ENCODE measurements around the gene SPEM3.

Gene SPEM3

GRCh38 chr17:7409716-7410115, 18.9 kb upstream of the SPEM3 start:
- H3K27ac ChIP-seq (replicated peaks) = no peak overlapping the region
- peaks cover 2% of the 10 kb centered on the region for H3K27me3 ChIP-seq (ENCODE audit: insufficient read depth, poor library complexity, severe bottlenecking)
- TF ChIP-seq SPI1 (IDR thresholded peaks at IDR 0.05; ENCODE audit: borderline replicate concordance, low read depth) = no peak
- TF ChIP-seq, protein P1, sequence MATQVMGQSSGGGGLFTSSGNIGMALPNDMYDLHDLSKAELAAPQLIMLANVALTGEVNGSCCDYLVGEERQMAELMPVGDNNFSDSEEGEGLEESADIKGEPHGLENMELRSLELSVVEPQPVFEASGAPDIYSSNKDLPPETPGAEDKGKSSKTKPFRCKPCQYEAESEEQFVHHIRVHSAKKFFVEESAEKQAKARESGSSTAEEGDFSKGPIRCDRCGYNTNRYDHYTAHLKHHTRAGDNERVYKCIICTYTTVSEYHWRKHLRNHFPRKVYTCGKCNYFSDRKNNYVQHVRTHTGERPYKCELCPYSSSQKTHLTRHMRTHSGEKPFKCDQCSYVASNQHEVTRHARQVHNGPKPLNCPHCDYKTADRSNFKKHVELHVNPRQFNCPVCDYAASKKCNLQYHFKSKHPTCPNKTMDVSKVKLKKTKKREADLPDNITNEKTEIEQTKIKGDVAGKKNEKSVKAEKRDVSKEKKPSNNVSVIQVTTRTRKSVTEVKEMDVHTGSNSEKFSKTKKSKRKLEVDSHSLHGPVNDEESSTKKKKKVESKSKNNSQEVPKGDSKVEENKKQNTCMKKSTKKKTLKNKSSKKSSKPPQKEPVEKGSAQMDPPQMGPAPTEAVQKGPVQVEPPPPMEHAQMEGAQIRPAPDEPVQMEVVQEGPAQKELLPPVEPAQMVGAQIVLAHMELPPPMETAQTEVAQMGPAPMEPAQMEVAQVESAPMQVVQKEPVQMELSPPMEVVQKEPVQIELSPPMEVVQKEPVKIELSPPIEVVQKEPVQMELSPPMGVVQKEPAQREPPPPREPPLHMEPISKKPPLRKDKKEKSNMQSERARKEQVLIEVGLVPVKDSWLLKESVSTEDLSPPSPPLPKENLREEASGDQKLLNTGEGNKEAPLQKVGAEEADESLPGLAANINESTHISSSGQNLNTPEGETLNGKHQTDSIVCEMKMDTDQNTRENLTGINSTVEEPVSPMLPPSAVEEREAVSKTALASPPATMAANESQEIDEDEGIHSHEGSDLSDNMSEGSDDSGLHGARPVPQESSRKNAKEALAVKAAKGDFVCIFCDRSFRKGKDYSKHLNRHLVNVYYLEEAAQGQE (IDR thresholded peaks at IDR 0.05; ENCODE audit: insufficient replicate concordance, low read depth) = no peak
- no peak for TF ChIP-seq POLR2AphosphoS5 (IDR thresholded peaks at IDR 0.05; ENCODE audit: low read depth)
- TF ChIP-seq, protein P2, sequence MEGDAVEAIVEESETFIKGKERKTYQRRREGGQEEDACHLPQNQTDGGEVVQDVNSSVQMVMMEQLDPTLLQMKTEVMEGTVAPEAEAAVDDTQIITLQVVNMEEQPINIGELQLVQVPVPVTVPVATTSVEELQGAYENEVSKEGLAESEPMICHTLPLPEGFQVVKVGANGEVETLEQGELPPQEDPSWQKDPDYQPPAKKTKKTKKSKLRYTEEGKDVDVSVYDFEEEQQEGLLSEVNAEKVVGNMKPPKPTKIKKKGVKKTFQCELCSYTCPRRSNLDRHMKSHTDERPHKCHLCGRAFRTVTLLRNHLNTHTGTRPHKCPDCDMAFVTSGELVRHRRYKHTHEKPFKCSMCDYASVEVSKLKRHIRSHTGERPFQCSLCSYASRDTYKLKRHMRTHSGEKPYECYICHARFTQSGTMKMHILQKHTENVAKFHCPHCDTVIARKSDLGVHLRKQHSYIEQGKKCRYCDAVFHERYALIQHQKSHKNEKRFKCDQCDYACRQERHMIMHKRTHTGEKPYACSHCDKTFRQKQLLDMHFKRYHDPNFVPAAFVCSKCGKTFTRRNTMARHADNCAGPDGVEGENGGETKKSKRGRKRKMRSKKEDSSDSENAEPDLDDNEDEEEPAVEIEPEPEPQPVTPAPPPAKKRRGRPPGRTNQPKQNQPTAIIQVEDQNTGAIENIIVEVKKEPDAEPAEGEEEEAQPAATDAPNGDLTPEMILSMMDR (IDR thresholded peaks at IDR 0.05; ENCODE audit: insufficient read depth, low read length) = no peak
- no peak for TF ChIP-seq GABPA (IDR thresholded peaks at IDR 0.05; ENCODE audit: low read depth)
- H3K4me3 ChIP-seq (replicated peaks; ENCODE audit: insufficient read depth, low read length) = no peak overlapping the region
- DNase-seq (ENCODE audit: low read depth in 1 of 2, low spot score in 1 of 2) = no peak

- TF ChIP-seq, protein P2 (IDR thresholded peaks at IDR 0.05; ENCODE audit: insufficient read depth, low read length) = no peak
- no peak for TF ChIP-seq GABPA (IDR thresholded peaks at IDR 0.05; ENCODE audit: low read depth)
- TF ChIP-seq POLR2AphosphoS5 (IDR thresholded peaks at IDR 0.05; ENCODE audit: low read depth) = no peak
- no peak for TF ChIP-seq SPI1 (IDR thresholded peaks at IDR 0.05; ENCODE audit: borderline replicate concordance, low read depth)
- TF ChIP-seq, protein P1 (IDR thresholded peaks at IDR 0.05; ENCODE audit: insufficient replicate concordance, low read depth) = no peak
- Histone ChIP-seq H3K27me3 (ENCODE audit: insufficient read depth, poor library complexity, severe bottlenecking) (peaks cover 2% of the 10 kb centered on the region), H3K4me3 (replicated peaks; ENCODE audit: insufficient read depth, low read length) (no peak overlapping the region), H3K27ac (replicated peaks) (no peak overlapping the region)
- DNase-seq (ENCODE audit: low read depth in 1 of 2, low spot score in 1 of 2) = no peak
These were observed 17.8 kb upstream of the SPEM3 start for GRCh38 chr17:7410634-7411426.

DNA sequence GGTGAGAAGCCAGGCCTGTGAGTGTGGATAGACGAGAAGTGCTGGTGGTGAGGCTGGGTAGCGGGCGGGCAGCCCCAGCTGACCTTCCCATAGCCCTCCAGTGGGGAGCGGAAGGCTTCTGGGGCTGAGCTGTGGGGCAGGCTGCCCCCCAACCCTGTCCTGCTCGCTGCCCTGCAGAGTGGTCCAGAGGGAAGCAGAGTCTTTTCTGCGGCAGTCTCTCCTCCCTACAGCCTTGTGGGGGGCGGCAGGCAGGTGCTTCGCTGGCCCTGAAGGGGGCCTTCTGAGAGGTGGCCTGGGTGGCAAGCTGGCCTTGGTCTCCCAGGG, 17.3 kb upstream of the SPEM3 start:
- H3K4me3 ChIP-seq (replicated peaks; ENCODE audit: insufficient read depth, low read length) = no peak overlapping the region
- H3K27ac ChIP-seq (replicated peaks) = no peak overlapping the region
- DNase-seq (ENCODE audit: low read depth in 1 of 2, low spot score in 1 of 2) = no peak
- peaks cover 2% of the 10 kb centered on the region for H3K27me3 ChIP-seq (ENCODE audit: insufficient read depth, poor library complexity, severe bottlenecking)
- TF ChIP-seq SPI1 (IDR thresholded peaks at IDR 0.05; ENCODE audit: borderline replicate concordance, low read depth) = no peak
- TF ChIP-seq, protein P2 (IDR thresholded peaks at IDR 0.05; ENCODE audit: insufficient read depth, low read length) = no peak
- TF ChIP-seq POLR2AphosphoS5 (IDR thresholded peaks at IDR 0.05; ENCODE audit: low read depth) = no peak
- no peak for TF ChIP-seq GABPA (IDR thresholded peaks at IDR 0.05; ENCODE audit: low read depth)
- TF ChIP-seq, protein P1 (IDR thresholded peaks at IDR 0.05; ENCODE audit: insufficient replicate concordance, low read depth) = no peak
